Uterus (tissue), 2 donors: ENCODE measurements around the gene MIB2.

ENCODE experiments used
- POLR2A ChIP-seq, 2 donors: fragments of 450-650 bp; IDR thresholded peaks; one replicate each; pipeline ENCODE4 v1.6.1; 2016; ENCODE audit warnings: antibody characterized with exemption in 2 of 2, mild to moderate bottlenecking in 1 of 2, moderate library complexity in 1 of 2
- TF ChIP-seq, protein P1 (sequence below), 4 experiments: fragments of 200-600 bp in 2 of 4; fragments of 450-650 bp in 2 of 4; sonication (generic) in 2 of 4; IDR thresholded peaks; one replicate each; pipeline ENCODE4 v1.5.1; 2016 to 2019; ENCODE audit warnings: antibody characterized with exemption in 4 of 4, mild to moderate bottlenecking in 2 of 4, moderate library complexity in 1 of 4

- TF ChIP-seq, protein P1, sequence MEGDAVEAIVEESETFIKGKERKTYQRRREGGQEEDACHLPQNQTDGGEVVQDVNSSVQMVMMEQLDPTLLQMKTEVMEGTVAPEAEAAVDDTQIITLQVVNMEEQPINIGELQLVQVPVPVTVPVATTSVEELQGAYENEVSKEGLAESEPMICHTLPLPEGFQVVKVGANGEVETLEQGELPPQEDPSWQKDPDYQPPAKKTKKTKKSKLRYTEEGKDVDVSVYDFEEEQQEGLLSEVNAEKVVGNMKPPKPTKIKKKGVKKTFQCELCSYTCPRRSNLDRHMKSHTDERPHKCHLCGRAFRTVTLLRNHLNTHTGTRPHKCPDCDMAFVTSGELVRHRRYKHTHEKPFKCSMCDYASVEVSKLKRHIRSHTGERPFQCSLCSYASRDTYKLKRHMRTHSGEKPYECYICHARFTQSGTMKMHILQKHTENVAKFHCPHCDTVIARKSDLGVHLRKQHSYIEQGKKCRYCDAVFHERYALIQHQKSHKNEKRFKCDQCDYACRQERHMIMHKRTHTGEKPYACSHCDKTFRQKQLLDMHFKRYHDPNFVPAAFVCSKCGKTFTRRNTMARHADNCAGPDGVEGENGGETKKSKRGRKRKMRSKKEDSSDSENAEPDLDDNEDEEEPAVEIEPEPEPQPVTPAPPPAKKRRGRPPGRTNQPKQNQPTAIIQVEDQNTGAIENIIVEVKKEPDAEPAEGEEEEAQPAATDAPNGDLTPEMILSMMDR (IDR thresholded peaks at IDR 0.05): no peak
- no peak for TF ChIP-seq POLR2A (IDR thresholded peaks at IDR 0.05)
Measured at GRCh38 chr1:1616838-1617237, 1.5 kb downstream of the MIB2 start.
